GM21515 (cell line): Measurements from ENCODE around the gene INAFM2.

Source experiments
- ATAC-seq: cut with Tn5 transposase; IDR thresholded peaks from one replicate; pipeline ENCODE4 v1.9.1; 2021; ENCODE audit not compliant: unreplicated experiment

The INAFM2 gene

DNA sequence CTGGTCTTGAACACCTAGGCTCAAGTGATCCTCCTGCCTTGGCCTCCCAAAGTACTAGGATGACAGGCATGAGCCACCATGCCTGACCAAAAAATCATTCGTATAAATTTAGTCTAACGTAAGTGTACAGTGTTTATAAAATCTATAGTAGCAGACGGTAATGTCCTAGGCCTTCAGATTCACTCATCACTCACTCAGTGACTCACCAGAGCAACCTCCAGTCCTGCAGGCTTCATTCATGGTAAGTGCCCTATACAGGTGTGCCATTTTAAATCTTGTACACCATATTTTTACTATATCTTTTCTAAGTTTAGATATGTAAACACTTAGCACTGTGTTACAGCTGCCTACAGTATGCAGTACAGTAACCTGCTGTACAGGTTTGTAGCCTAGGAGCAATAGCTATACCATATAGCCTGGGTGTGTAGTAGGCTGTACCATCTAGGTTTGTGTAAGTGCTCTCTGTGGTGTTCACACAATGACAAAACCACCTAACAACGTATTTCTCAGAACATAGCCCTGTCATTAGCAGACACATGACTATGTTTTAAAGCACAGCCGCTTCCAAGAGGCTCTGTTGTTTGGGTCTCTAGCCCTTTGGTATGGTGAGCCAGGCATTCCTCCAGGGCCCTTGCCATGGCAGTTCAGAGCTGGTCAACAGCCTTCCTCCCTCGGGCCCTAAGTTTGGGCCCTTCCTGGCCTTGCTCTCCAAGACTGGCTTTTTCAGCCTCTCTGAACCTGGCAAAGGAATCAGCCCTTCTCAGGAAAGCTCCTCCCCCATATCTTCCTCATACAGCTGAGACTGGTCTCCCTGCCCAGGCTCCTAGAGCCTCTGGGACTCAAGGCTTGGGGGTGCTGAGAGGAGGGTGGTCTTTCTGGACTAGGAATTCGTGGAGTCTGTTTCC is 19.2 kb downstream of the INAFM2 start:
- no peak for ATAC-seq

DNA sequence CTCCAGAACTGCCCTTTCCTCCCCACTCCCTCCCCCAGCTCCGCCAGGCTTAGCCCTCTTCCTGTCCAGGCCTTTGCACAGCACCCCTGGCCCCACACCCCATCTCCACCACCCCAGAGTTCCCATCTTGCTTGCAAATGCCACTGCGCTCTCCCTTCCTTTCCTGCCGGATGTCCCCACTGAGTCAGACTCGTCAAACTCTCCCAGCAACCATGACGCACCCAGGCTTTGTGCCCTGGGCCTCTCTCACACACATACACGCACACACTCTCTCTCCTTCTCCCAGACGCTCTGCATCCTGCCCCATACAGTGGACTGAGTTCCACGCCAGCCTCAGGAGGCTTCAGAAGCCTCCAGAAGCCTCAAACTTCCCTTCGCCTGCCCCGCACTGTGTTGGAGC is 20.0 kb downstream of the INAFM2 start:
- ATAC-seq: no peak

DNA sequence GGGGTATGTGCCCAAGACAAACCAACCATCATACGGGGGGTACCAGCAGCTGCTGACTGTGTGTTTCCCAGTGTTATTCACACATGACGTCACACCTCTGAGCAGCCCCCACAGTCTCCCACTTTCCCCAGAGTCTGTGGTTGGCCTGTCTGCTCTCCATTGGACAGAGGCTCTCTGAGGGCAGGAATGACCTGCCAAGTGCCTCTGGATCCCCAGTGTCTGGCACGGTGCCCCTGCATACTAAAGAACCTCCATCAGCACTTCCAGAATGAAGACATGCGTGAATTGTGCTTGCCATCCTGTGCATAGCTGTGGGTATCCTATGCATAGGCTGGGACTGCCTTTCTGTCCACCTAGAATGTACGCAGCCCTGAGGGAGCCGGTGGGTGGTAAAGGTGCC is 20.7 kb downstream of the INAFM2 start:
- ATAC-seq: no peak

DNA sequence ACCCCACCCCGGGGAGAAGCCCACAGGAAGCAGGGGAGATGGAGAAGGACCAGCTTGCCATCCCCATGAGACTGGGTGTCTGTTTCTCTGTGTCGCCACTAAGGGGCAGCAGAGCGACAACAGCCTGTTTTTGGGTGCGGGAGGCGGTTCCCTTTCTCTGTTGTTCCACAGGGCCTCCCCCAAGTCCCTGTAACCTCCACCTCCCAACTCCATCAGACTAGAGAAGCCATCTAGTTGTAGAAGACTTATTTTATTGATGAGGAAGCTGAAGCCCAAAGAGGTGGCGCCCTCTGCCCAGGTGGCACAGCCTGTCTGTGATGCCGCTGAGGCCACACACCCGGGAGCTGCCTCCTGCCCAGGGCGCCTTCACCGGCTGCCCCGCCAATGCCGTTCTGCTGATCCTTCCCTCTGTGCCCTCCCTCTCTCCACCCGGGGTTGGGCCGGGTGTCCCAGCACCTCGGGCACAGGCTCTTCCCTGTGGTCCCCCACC is 21.2 kb downstream of the INAFM2 start:
- no peak for ATAC-seq

DNA sequence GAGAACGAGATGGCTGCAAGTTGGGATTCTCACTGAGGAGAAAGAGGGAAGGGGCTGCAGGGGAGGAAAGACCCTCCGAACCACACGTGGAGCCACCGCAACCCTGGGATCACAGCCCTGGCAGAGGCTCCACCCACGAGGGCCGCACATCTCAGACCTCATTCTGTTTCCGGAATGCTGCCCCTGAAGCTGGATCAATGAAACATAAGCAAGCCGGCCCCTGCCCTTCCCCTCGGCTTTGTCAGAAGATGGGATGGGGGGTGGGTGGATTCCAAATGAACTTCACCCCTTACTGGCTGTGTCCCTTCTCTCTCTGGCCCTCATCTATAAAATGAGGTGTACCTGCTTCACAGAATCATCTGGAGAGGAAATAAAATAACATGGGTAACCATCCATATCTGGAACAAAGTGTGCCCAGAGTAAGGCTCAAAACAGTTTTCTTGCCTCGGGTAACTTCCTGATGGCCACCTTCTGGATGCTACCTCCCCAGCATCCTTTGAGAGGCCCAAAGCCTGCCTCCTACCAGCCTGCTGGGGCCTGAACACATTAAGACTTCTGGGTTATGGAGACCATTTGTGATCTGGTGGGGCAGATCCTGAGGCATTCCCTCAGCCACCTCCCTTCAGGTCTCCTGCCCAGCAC is 21.9 kb downstream of the INAFM2 start:
- ATAC-seq: no peak

DNA sequence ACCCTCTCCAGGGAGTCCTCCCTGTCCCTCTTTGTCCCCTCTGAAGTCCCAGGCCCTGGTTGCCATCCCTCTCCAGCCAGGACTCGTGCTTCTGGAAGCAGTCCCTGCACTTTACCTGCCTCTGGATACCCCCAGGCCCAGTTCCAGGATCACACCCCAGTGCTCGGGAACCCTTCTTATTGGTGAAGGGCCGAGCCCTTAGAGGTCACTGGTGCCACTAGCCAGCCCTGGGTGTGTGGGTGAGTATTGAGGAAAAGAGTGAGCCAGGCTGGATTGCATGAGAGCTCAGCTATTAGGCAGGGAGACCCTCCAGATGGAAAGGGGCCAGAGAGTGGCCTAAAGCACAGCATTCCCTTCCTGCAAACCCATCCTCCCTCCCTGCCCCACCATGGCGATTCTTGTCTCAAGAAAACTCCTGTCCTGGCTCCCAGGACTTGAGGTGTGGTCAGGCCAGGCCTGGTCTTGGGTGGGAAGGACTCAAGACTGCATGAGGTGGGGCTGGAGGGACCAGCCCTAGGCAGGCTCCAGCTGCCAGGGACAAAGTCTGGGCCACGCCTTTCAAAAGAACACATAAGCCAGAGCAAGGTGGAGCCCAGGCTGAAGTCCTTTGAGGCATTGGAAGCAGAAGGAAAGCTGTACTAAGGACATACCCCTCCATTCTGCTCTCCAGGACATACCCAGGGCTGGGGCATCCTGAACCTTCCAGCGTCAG is 22.5 kb downstream of the INAFM2 start:
- no peak for ATAC-seq

DNA sequence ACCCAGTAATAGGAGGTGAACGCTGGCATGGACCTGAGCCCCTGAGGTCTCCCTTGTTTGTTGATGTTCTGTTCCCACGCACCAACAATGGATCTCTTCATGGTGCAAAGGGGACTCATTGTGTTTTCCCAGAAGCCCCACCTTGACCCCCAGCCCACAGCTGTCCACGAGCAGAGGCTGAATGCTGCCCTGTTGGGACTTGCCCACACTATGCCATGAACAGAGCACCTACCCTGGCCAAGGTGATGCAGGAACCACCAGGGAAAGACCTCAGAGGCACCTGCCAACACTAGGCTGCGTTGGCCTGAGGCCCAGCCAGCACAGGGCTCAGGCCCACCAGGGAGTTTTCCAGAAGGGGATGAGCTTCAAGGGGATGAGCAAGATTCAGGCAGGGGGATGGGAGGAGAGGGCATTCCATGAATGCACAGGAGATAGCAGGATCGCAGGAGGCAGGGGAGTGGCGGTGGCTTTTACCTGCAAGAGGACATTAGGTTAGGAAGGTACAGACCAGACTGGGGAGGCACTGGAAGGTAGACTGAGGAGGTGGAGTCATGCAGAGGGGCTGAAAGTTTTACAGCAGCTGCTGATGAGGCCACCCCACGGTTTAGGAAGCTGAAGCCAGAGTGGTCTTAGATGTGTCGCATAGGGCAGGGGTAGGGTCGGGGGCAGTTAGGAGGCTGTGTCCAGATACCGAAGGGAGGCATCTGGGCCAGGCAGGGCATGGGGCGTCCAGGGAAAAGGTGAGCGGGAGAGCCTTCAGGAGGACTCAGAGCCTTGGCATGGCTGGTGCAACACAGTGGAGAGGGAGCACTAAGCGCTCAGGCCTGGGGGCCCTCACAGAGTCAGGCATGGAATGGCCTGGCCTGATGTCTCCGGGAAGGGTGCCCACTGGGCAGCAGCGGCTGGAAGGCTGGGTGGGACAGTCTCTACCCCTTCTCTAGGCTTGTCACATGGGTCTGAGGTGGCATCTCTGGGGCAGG is 23.4 kb downstream of the INAFM2 start:
- no peak for ATAC-seq

DNA sequence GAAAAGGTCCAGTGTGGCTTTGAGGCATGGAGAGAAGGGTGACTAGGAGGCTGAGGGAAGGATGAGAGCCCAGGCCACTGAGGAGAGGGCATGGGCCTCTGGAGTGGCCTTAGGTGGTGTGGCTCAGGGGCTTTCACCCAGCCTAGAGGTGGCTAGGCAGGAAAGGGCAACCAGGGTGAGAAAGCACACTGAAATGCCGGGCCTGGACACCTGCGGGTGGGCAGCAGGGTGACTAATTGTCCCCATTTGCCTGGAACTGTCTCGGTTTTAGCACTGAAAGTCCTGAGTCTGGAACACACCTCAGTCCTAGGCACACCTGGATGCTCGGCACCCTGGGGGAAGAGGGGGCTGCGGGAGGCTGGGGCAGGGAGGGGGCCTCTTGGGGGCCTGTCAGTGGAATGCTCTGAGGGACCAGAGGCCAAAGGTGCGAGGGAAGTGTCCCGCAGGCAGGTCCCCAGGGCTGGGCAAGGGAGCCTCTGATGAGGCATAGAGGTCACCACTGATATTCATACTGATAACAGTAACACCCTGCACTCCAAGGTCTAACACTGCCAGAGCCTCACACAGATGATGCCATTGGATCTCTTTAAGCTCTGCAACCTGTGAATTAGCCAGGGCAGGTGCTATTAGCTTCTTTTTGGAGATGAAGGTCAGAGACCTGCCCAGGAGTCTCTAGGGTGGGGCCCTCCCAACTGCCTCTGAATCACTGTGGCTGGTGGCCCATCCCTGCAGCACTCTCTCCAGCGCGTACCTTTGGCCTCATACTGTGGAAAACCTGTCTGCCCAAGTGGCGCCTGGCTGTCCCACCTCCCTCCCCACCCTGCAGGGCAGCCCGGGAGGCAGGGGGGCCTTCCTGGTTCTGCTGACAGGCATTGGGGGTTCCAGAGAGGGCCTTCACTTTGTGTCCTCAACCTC is 24.3 kb downstream of the INAFM2 start:
- no peak for ATAC-seq

DNA sequence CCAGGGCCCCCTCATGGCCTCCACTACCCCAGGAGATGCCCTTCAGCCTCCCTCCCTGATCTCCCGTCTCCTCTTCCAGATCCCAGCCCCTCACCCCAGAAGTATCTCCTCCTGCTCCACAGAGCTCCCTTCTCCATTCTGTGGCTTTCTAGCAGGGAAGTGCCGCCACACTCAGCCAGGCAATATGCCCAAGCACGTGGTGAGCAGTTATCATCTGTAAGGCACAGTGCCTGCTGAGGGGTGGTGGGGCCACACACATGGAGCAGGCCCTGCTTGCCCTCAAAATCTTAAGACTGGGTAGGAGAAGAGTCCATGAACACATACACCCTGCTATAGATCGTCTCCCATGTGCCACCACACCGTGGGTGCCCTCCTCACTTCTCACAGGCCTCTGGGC is 25.0 kb downstream of the INAFM2 start:
- ATAC-seq: no peak

DNA sequence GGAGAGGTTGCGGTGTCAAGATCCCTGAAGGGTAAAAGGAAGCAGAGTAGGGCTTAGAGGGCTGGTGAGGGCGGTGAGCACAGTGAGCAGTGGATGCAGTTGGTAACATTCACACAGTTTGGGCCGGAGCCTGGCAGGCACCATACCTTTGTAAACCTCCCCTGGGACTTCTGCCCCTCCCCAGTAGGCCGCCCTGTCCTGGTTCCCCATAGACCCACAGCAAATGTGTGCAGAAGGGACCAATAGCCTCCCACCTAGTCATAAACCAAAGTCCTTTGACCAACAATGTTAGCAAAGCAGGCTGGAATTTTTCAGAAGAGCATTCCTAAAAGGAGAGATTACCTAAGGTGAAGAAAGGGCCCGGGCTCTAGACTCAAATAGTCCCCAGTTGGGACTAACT is 25.7 kb downstream of the INAFM2 start:
- ATAC-seq: no peak

DNA sequence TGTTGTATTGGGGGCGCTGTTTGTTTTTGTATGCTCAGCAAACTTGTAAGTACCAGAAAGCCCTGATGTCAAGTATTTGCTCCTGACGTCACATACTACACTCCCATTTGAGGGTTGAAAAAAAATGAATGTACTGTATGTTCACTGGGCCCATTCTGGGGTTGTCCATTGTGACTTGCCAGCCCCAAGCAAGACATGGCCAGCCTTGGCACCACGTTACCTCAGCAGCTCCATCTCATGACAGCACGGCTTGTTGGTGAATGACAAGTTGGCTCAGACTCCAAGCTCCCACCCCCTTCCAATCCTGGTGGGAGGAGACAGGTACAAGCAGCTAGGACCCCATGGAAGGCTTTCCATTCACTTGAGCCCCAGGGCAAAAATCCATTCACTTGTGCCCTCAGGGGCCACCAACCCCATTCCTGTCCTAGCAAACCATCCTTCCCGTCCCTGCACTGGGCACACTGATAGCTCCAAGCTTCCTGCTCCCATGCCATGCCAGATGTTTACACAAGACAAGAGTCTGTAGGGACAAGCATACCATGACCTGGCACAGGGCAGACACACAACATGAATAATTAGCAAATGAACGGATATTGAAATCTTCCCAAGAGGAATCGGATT is 28.9 kb downstream of the INAFM2 start:
- ATAC-seq: no peak

DNA sequence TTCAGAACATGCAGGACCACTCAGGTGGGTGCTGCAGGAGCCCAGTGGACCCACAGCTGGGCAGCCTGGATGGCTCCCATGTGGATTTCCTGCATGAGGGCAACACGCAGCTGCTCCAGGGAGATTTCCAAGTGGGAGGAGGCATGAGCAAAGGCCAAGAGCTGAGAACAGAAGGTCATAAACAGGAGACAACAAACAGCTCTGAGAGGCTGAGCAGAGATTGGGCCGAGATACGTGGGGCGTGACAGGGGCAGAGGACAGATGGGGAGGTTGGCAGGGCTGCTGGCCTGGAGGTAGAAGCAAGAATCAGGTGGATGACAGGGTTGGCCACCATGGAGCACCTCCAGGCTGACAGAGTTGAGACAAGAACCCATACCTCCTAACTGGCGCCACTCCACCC is 30.2 kb downstream of the INAFM2 start:
- ATAC-seq: no peak

DNA sequence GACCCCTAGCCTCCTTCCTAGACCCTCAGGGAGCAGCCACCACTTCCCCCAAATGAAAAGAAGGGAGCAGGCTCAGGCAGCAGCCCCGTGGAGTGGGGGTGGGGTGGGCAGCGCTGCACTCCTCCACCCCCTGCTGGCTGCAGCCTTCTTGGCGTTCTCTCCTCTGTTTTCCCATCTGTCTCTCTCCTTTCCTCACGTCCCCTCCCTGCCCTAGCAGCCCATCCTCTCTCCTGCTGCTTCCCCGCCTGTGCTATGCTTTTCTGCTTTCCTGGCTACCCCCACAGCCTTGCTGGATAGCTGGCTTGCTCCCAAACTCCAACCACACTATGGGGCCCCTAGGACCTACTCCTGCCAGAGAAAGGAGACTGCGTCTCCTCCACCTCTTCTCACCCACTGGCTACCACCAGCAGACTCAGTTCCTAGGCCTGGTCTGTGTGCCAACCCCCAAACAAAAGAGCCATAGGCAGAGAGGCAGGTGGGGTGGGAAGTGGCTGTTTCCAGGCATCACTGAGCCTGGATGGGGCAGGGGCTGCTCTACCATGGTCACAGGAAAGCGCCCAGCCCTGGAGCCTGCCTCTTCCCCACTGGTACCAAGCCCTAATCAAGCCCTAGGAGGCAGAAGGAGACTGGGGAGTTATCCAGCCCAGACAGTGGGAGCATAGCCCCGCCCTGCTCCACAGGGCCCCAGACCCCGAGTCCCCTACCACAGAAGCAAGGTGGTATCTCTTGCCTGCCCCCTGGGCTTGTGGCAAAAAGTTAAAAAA is 31.1 kb downstream of the INAFM2 start:
- no peak for ATAC-seq

DNA sequence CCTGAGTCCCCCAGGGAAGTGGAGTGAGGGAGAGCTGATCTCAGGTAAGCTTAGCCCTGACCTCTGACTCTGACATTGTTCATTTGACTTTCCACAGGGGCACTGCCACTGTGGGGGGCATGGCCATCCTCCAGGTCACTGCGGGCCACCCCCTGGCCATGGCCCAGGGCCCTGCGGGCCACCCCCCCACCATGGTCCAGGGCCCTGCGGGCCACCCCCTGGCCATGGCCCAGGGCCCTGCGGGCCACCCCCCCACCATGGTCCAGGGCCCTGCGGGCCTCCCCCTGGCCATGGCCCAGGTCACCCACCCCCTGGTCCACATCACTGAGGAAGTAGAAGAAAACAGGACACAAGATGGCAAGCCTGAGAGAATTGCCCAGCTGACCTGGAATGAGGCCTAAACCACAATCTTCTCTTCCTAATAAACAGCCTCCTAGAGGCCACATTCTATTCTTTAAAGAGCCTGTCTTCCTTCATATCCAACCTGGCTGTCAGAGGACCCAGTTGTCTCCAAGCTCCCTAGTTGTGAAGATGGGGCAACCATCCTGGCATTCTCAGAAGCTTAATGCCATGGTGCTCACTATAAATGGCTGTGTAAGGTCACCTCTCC is 32.6 kb downstream of the INAFM2 start:
- no peak for ATAC-seq

DNA sequence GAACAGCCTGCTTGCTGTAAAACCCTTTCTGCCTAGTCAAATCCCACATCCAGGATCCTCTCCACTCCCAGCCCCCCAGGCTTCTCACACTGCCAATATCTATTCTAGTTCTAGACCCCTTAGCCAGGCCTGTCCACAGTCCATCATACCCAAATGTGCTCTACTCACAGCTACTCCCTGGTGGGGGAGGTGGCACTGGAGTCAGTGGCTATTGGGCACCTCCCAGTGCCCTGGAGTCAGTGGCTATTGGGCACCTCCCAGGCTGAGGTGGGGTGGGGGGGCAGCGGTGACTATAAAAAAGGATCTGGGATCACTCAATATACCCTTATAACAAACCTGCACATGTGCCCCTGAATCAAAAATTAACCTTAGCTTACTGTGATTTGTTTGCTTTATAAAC is 33.8 kb downstream of the INAFM2 start:
- no peak for ATAC-seq

DNA sequence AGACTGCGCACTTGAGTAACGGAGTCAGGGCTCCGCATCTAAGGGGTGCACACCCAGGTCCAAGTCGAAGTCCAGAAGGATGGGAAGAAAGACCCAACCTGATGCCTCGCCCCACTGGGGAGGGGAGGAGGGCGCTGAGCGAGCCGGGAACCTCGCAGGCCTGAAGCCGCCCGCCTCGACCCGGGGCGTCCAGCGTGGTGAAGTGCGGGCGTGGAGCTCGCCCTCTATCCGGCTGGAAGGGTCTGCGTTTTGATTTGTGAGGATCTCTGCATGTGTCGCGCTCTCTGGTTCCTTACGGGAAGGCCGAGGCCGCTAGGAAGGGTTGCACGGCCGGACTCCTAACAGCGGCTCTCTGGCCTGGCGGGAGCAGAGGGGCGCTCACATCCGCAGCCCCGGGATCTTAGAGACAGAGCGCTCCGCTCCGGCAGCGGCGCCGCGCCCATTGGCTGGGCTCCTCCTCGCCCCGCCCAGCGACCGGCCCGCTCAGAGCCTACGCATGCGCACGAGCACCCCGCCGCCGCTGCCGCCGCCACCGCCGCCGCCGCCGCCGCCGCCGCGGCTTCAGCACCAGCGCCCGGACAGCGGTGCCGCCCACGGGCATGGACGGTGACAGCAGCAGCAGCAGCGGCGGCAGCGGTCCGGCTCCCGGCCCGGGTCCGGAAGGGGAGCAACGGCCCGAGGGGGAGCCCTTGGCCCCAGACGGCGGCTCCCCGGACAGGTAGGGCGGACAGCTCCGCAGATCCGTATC is 34.4 kb downstream of the INAFM2 start, which contains the start of gene DISP2:
TSS of gene DISP2 (plus strand) at position 497 of the 748 bp plus-strand sequence. CDS start at position 600, 103 bp downstream.
- peak; percentile 72 for ATAC-seq
